Suppressor macrophage treated with lipopolysaccharide for 1 hour (primary cell): Measurements from ENCODE around the gene BPTF.
A peak's percentile ranks its signal among the peaks of the same experiment; 100 is the strongest.
"Not testable (repeated sequence)": the region's sequence is repeated elsewhere in the genome, so short reads cannot be mapped to it uniquely, and the experiment has no call there.

Source experiments
- DNase-seq, 3 donors: peaks; one replicate each; pipeline ENCODE4 v3.0.0-alpha.2; 2020 to 2022

BPTF gene

DNA sequence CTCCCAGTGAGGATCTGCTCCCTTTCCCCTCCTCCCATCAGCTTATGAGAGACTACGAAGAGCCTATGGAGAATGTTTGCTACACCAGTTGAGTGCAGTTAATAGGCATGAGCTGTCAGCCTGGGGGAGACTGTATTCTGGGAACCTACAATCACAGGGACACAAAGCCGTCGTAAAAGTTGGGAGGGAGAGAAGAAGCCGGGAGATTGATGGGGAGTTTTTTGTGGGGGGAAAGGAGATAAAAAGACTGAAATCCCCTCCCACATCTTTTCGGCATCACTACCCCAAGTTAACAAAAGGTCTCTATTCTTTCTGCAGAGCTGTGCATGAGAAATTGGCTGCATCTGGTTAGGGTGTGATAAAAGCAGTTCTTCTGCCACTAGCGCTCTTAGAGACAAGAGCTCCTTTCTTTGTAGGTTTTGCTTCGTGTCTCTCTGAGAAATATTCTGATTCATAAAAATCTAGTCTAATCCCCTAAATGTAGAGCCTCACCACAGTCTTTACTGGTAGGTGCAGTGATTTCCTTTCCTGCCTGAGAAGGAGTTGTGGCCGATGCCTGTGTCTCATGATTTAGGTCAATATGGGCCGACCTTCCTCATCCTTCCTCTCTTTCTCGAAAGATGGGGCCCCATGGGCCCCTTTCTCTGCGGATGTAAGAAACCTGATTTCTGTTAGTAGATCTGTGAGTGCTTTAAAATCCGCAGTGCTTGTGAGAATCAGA, 77.4 kb downstream of the BPTF start:
- DNase-seq: no peak

DNA sequence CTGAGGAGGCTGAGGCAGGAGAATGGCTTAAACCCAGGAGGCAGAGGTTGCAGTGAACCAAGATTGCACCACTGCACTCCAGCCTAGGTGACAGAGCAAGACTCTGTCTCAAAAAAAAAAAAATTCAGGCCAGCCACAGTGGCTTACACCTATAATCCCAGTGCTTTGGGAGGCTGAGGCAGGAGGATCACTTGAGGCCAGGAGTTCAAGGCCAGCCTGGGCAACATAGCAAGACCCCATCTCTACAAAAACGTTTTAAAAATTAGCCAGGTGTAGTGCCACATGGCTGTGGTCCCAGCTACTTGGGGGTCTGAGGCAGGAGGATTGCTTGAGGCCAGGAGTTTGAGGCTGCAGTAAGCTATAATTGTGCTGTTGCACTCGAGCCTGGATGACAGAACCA, 80.0 kb downstream of the BPTF start:
- not testable (repeated sequence) for DNase-seq

- not testable (repeated sequence) for DNase-seq
Measured at GRCh38 chr17:67910117-67910803, 85.0 kb downstream of the BPTF start.

DNA sequence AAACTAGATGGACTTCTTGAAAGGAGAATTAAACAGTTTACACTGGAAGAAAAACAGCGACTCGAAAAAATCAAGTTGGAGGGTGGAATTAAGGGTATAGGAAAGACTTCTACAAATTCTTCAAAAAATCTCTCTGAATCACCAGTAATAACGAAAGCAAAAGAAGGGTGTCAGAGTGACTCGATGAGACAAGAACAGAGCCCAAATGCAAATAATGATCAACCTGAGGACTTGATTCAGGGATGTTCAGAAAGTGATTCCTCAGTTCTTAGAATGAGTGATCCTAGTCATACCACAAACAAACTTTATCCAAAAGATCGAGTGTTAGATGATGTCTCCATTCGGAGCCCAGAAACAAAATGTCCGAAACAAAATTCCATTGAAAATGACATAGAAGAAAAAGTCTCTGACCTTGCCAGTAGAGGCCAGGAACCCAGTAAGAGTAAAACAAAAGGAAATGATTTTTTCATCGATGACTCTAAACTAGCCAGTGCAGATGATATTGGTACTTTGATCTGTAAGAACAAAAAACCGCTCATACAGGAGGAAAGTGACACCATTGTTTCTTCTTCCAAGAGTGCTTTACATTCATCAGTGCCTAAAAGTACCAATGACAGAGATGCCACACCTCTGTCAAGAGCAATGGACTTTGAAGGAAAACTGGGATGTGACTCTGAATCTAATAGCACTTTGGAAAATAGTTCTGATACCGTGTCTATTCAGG, 85.9 kb downstream of the BPTF start:
- no peak for DNase-seq

- DNase-seq: no peak
Measured at GRCh38 chr17:67912088-67912487, 86.8 kb downstream of the BPTF start.

DNA sequence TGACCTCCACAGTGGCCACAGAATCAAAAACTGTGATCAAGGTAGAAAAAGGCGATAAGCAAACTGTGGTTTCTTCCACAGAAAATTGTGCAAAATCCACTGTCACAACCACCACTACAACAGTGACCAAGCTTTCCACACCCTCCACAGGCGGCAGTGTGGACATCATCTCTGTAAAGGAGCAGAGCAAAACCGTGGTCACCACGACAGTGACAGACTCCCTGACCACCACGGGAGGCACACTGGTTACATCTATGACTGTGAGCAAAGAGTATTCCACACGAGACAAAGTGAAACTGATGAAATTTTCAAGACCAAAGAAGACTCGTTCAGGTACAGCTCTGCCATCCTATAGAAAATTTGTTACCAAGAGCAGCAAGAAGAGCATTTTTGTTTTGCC, 87.4 kb downstream of the BPTF start:
- no peak for DNase-seq

DNA sequence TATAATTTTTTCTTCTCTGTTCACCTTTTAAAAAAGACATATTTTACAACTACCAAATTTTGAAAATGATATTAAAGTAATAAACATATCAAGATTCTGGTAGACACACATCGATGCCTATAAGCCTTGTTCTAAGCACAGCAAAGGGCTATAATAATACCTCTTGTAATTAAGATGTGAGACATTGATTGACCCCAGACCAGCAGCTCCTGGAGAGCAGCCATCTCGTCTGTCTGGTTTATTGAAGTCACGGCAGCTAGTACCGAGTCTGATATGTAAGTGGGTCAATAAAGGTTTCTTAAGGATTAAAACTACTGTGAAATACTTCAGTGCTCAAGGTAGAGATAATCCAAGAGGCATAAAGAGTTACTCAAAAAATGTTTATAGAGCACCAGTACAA, 94.9 kb downstream of the BPTF start:
- no peak for DNase-seq

- no peak for DNase-seq
Measured at GRCh38 chr17:67922503-67922902, 97.2 kb downstream of the BPTF start.

- not testable (repeated sequence) for DNase-seq
Measured at GRCh38 chr17:67928842-67929241, 103.5 kb downstream of the BPTF start.

DNA sequence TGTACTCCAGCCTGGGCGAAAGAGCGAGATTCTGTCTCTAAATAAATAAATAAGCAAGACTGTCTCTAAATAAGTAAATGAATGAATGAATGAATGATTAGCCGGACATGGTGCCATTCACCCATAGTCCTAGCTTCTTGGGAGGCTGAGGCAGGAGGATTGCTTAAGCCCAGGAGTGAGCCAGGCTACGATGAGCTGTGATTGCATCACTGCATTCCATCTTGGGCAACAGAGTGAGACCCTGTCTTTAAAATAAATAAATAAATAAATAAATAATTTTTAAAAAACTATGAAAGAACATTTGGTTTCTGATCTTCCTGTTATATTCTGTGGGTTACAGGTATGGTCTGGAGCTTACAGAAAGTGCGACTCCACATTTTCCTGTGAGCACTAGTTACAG, 105.9 kb downstream of the BPTF start:
- no peak for DNase-seq

GRCh38 chr17:67942810-67943209, 117.5 kb downstream of the BPTF start:
- peak in 2 of 3 donors; percentile 5 to 20 for DNase-seq

- DNase-seq: no peak
Measured at GRCh38 chr17:67944035-67944434, 118.7 kb downstream of the BPTF start.

DNA sequence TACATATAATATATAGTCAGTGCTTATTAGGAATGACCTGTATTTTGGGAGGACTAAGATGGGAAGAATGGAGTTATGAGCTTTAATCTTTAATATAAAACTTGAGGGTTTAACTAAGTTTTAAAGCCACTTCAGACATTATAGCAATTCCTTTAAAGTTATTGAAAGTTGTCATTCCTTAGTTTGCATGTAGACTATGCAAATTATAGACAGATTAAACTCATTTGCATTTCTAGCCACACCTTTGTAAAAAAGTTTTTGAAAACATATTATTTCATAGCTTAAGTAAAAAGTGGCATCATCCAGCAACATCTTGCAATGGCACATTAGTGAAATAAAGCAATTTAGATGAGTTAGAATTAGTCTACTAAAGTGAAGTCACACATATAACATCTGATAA, 121.2 kb downstream of the BPTF start:
- DNase-seq: no peak

DNA sequence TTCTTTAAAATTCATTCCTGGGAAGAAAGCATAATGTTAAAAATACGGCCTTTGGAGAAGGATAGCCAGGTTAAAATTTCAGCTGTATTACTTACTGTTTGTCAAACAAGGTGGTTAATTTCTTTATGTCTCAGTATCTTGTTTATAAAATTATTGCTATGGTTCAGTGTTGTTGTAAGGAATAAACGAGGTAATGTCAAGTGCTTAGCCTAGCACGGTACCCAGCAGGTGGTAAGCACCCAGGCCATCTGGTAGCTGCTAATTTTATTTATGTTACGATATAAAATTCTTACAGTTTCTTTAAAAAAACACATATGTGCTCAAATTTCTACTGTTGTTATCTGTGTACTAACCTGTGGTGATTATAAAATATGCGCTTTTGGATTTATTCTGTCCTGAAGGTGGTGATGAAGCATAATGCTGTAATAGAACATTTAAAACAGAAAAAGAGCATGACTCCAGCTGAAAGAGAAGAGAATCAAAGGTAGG, 122.1 kb downstream of the BPTF start:
- DNase-seq: no peak

- no peak for DNase-seq
Measured at GRCh38 chr17:67950945-67951344, 125.6 kb downstream of the BPTF start.

- DNase-seq: no peak
Measured at GRCh38 chr17:67959510-67959909, 134.2 kb downstream of the BPTF start.

GRCh38 chr17:67960276-67960675, 135.0 kb downstream of the BPTF start:
- DNase-seq: not testable (repeated sequence)

DNA sequence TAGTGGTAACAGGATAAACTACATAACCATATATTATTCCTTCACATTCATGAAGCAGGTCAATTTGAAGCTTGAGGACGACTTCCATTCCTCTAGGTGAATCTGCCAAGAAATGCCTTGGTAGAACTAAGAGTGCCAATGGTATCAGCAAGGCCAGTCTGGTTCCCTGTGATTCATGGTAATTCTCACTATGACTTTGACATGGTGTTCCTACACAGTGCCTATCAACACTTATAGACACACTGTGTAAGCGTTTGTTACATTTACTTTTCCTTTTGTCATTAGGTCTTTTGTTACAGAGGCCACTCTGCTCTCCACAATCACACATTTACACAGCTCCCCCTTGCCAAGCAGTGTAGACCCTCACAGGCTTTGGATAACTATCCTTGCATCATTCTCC, 136.9 kb downstream of the BPTF start:
- DNase-seq: not testable (repeated sequence)

DNA sequence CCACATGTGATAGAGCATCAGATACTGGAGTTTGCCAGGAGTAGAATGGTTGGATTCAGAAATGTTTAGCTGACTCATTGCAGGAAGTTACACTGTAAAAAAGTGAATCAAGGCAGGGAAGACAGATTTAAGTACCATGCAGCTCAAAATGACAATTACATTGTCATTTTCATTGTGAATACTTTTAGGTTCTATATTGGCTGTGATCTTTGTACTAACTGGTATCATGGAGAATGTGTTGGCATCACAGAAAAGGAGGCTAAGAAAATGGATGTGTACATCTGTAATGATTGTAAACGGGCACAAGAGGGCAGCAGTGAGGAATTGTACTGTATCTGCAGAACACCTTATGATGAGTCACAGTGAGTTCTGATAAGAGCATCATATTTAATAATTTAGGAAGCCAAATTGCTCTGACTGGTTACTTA, 137.9 kb downstream of the BPTF start:
- DNase-seq: peak; percentile 76 to 79 (median 76)

GRCh38 chr17:67970783-67971182, 145.5 kb downstream of the BPTF start:
- DNase-seq: no peak

DNA sequence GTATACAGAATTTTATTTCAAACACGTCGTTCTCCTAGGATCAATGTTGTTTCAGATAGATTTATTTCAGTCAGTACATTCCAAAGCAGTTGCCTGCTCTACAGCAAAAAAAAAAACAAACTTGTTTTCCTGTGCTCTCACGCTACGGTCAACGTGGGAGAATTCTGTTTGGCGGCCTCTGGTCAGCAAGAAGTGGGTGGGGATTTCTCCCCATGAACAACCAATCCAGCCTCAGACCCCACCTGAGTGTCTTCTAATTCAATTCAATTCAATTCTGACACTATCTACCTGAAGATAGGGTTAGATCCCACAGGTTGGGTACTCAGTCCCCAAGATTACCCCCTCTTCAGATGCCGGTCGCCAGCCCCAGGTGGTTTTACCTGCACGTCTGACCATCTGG, 148.9 kb downstream of the BPTF start:
- DNase-seq: no peak

DNA sequence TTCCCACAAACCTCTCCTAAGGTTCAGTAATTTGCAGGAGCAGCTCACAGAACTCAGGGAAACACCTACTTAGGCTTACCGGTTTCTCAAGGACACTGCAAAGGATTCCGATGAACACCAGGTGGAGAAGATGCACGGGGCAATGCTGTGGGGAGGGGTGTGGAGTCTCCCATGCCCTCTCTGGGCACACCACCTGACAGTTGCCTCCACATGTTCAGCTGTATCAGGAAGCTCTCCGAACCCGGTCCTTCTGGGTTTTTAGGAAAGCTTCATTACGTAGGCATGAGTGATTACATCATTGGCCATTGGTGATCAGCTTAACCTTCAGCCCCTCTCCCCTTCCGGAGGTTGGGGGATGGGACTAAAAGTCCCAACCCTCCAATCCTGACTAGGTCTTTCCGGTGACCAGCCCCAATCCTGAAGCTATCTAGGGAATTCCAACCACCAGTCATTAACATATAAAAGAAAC, 149.3 kb downstream of the BPTF start:
- no peak for DNase-seq

GRCh38 chr17:67976306-67976705, 151.0 kb downstream of the BPTF start:
- not testable (repeated sequence) for DNase-seq

DNA sequence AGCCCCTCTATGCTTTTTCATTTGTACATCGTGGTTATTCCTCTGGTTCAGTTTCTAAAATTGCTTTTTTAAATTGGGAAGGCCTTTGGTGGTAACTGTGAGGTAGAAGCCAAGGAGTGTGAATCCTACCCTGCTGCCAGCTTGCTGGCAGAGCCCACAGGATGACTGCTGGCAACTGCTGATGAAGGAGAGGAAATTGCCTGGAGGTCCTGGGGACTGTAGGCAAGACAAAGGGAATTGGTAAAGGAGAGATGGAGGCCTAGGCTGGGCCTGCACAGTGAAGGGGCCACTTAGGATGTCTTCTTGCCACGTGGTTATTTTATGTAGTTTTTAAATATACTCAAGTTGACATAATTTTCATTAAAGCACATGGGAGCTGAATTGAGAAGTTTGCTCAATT, 155.2 kb downstream of the BPTF start:
- DNase-seq: no peak
